T-helper 1 cell treated with Interleukin-12 subunit alpha and Interleukin-12 subunit beta and Interleukin-4 antibody, amounts not matched to agents 30 μg/mL and 1 μg/mL, for 36 hours (primary cell): ENCODE data around the gene TRPV2.

ENCODE experiments used
- H3K27ac Mint-ChIP-seq: one replicate; pipeline ENCODE4 v1.8.0; 2021; ENCODE audit warnings: mild to moderate bottlenecking, mixed read lengths
- H3K27me3 Mint-ChIP-seq: one replicate; pipeline ENCODE4 v1.8.0; 2021; ENCODE audit warnings: low read depth, mixed read lengths
- H3K36me3 Mint-ChIP-seq: one replicate; pipeline ENCODE4 v1.8.0; 2021; ENCODE audit warnings: low read depth, mixed read lengths
- H3K4me1 Mint-ChIP-seq: one replicate; pipeline ENCODE4 v1.8.0; 2021; ENCODE audit warnings: low read depth, mixed read lengths
- H3K4me3 Mint-ChIP-seq: one replicate; pipeline ENCODE4 v1.8.0; 2021; ENCODE audit warnings: mild to moderate bottlenecking, moderate library complexity, mixed read lengths
- H3K9me3 Mint-ChIP-seq: one replicate; pipeline ENCODE4 v1.8.0; 2021; ENCODE audit warnings: mixed read lengths

The TRPV2 gene

GRCh38 chr17:16465861-16466338 is 50.5 kb downstream of the TRPV2 start:
- Mint-ChIP-seq H3K36me3 (no peaks in the 10 kb centered on the region), H3K9me3 (no peaks in the 10 kb centered on the region), H3K4me3 (no peak overlapping the region), H3K4me1 (peaks cover 7% of the 10 kb centered on the region), H3K27ac (no peak overlapping the region), H3K27me3 (no peaks in the 10 kb centered on the region)

- Mint-ChIP-seq H3K27ac (no peak overlapping the region), H3K4me1 (peaks cover 10% of the 10 kb centered on the region), H3K36me3 (peaks cover 3% of the 10 kb centered on the region), H3K27me3 (no peaks in the 10 kb centered on the region), H3K9me3 (no peaks in the 10 kb centered on the region), H3K4me3 (no peak overlapping the region)
Measured at GRCh38 chr17:16466407-16466806, 51.0 kb downstream of the TRPV2 start.

GRCh38 chr17:16467044-16467443 is 51.7 kb downstream of the TRPV2 start:
- Mint-ChIP-seq H3K27ac (no peak overlapping the region), H3K4me3 (no peak overlapping the region)

GRCh38 chr17:16467886-16468285 is 52.5 kb downstream of the TRPV2 start:
- peaks cover 17% of the 10 kb centered on the region for H3K4me1 Mint-ChIP-seq
- H3K9me3 Mint-ChIP-seq: no peaks in the 10 kb centered on the region
- no peak overlapping the region for H3K4me3 Mint-ChIP-seq
- H3K27ac Mint-ChIP-seq: no peak overlapping the region
- H3K36me3 Mint-ChIP-seq: peaks cover 3% of the 10 kb centered on the region
- no peaks in the 10 kb centered on the region for H3K27me3 Mint-ChIP-seq

More at GRCh38 chr17:16467044-16467443, 51.7 kb downstream of the TRPV2 start:
- Mint-ChIP-seq H3K9me3 (no peaks in the 10 kb centered on the region), H3K36me3 (peaks cover 3% of the 10 kb centered on the region), H3K27me3 (no peaks in the 10 kb centered on the region), H3K4me1 (peaks cover 15% of the 10 kb centered on the region)

- H3K9me3 Mint-ChIP-seq: no peaks in the 10 kb centered on the region
- peaks cover 17% of the 10 kb centered on the region for H3K4me1 Mint-ChIP-seq
- no peak overlapping the region for H3K4me3 Mint-ChIP-seq
- H3K27me3 Mint-ChIP-seq: no peaks in the 10 kb centered on the region
- H3K36me3 Mint-ChIP-seq: peaks cover 3% of the 10 kb centered on the region
- H3K27ac Mint-ChIP-seq: no peak overlapping the region
Measured at GRCh38 chr17:16468428-16468992, 53.1 kb downstream of the TRPV2 start.

- Mint-ChIP-seq H3K36me3 (peaks cover 3% of the 10 kb centered on the region), H3K4me1 (peaks cover 17% of the 10 kb centered on the region), H3K4me3 (no peak overlapping the region), H3K27me3 (no peaks in the 10 kb centered on the region), H3K27ac (no peak overlapping the region), H3K9me3 (no peaks in the 10 kb centered on the region)
Measured at GRCh38 chr17:16470265-16470664, 54.9 kb downstream of the TRPV2 start.

GRCh38 chr17:16471295-16471694 is 55.9 kb downstream of the TRPV2 start:
- Mint-ChIP-seq H3K4me1 (peaks cover 17% of the 10 kb centered on the region), H3K9me3 (no peaks in the 10 kb centered on the region), H3K4me3 (no peak overlapping the region), H3K27ac (no peak overlapping the region), H3K36me3 (peaks cover 3% of the 10 kb centered on the region), H3K27me3 (no peaks in the 10 kb centered on the region)

- peaks cover 3% of the 10 kb centered on the region for H3K36me3 Mint-ChIP-seq
- H3K27me3 Mint-ChIP-seq: no peaks in the 10 kb centered on the region
- peaks cover 17% of the 10 kb centered on the region for H3K4me1 Mint-ChIP-seq
- H3K27ac Mint-ChIP-seq: no peak overlapping the region
- no peak overlapping the region for H3K4me3 Mint-ChIP-seq
- no peaks in the 10 kb centered on the region for H3K9me3 Mint-ChIP-seq
Measured at GRCh38 chr17:16472539-16472938, 57.2 kb downstream of the TRPV2 start.

- Mint-ChIP-seq H3K27ac (no peak overlapping the region), H3K36me3 (peaks cover 3% of the 10 kb centered on the region), H3K27me3 (no peaks in the 10 kb centered on the region), H3K4me1 (peaks cover 17% of the 10 kb centered on the region), H3K4me3 (no peak overlapping the region), H3K9me3 (no peaks in the 10 kb centered on the region)
Measured at GRCh38 chr17:16473044-16474011, 58.0 kb downstream of the TRPV2 start.

GRCh38 chr17:16474012-16474725 is 58.8 kb downstream of the TRPV2 start:
- H3K27ac Mint-ChIP-seq: no peak overlapping the region
- H3K9me3 Mint-ChIP-seq: no peaks in the 10 kb centered on the region
- peaks cover 3% of the 10 kb centered on the region for H3K36me3 Mint-ChIP-seq
- peaks cover 17% of the 10 kb centered on the region for H3K4me1 Mint-ChIP-seq
- H3K27me3 Mint-ChIP-seq: no peaks in the 10 kb centered on the region
- no peak overlapping the region for H3K4me3 Mint-ChIP-seq

- Mint-ChIP-seq H3K36me3 (peaks cover 3% of the 10 kb centered on the region), H3K9me3 (no peaks in the 10 kb centered on the region), H3K4me1 (peaks cover 16% of the 10 kb centered on the region), H3K27ac (no peak overlapping the region), H3K4me3 (no peak overlapping the region), H3K27me3 (no peaks in the 10 kb centered on the region)
Measured at GRCh38 chr17:16475179-16475704, 59.9 kb downstream of the TRPV2 start.

- Mint-ChIP-seq H3K27me3 (no peaks in the 10 kb centered on the region), H3K36me3 (no peaks in the 10 kb centered on the region), H3K4me1 (no peaks in the 10 kb centered on the region), H3K27ac (no peak overlapping the region), H3K9me3 (no peaks in the 10 kb centered on the region), H3K4me3 (no peak overlapping the region)
Measured at GRCh38 chr17:16477255-16477654, 61.9 kb downstream of the TRPV2 start.

- Mint-ChIP-seq H3K27me3 (no peaks in the 10 kb centered on the region), H3K4me3 (no peak overlapping the region), H3K27ac (no peak overlapping the region), H3K9me3 (no peaks in the 10 kb centered on the region), H3K36me3 (no peaks in the 10 kb centered on the region), H3K4me1 (no peaks in the 10 kb centered on the region)
Measured at GRCh38 chr17:16477666-16478065, 62.3 kb downstream of the TRPV2 start.

GRCh38 chr17:16478649-16479048 is 63.3 kb downstream of the TRPV2 start:
- Mint-ChIP-seq H3K27me3 (no peaks in the 10 kb centered on the region), H3K4me1 (no peaks in the 10 kb centered on the region), H3K4me3 (no peak overlapping the region), H3K27ac (no peak overlapping the region), H3K36me3 (no peaks in the 10 kb centered on the region), H3K9me3 (no peaks in the 10 kb centered on the region)
